CD1c-positive myeloid dendritic cell (primary cell): ENCODE measurements around the gene OR8B8.
A peak's percentile ranks its signal among the peaks of the same experiment; 100 is the strongest.
"Not testable (repeated sequence)": the region's sequence is repeated elsewhere in the genome, so short reads cannot be mapped to it uniquely, and the experiment has no call there.

Experiments used
- DNase-seq: peaks from one replicate; pipeline ENCODE4 v3.0.0-alpha.2; 2016; ENCODE audit errors: extremely low spot score

The OR8B8 gene

GRCh38 chr11:124445646-124446150 lies at the start of gene OR8B8:
TSS of gene OR8B8 (minus strand) at chr11:124445696. CDS start at chr11:124441085, 4,611 bp downstream.
- no peak for DNase-seq

- no peak for DNase-seq
Observed at GRCh38 chr11:124493016-124493655, 47.6 kb upstream of the OR8B8 start.

- DNase-seq = no peak
Observed at GRCh38 chr11:124483422-124483821, 37.9 kb upstream of the OR8B8 start.

GRCh38 chr11:124482362-124483147 lies 37.1 kb upstream of the OR8B8 start:
- DNase-seq = no peak

GRCh38 chr11:124481365-124482323 lies 36.1 kb upstream of the OR8B8 start:
- peak; percentile 40 for DNase-seq

- peak; percentile 48 for DNase-seq
Observed at GRCh38 chr11:124479561-124479960, 34.1 kb upstream of the OR8B8 start.

- peak; percentile 8 for DNase-seq
Observed at GRCh38 chr11:124475265-124475664, 29.8 kb upstream of the OR8B8 start.

GRCh38 chr11:124474779-124475178 lies 29.3 kb upstream of the OR8B8 start:
- no peak for DNase-seq

GRCh38 chr11:124474079-124474478 lies 28.6 kb upstream of the OR8B8 start:
- no peak for DNase-seq

GRCh38 chr11:124473476-124473875 lies 28.0 kb upstream of the OR8B8 start:
- no peak for DNase-seq

GRCh38 chr11:124470561-124471227 lies 25.2 kb upstream of the OR8B8 start:
- DNase-seq = no peak

GRCh38 chr11:124467381-124467927 lies 22.0 kb upstream of the OR8B8 start:
- no peak for DNase-seq

GRCh38 chr11:124465368-124465767 lies 19.9 kb upstream of the OR8B8 start:
- no peak for DNase-seq

GRCh38 chr11:124463990-124464389 lies 18.5 kb upstream of the OR8B8 start:
- no peak for DNase-seq

- no peak for DNase-seq
Observed at GRCh38 chr11:124463324-124463723, 17.8 kb upstream of the OR8B8 start.

GRCh38 chr11:124460459-124460858 lies 15.0 kb upstream of the OR8B8 start:
- peak; percentile 10 for DNase-seq

GRCh38 chr11:124459379-124459778 lies 13.9 kb upstream of the OR8B8 start:
- DNase-seq = not testable (repeated sequence)

GRCh38 chr11:124454552-124454951 lies 9.1 kb upstream of the OR8B8 start:
- DNase-seq = no peak

GRCh38 chr11:124446916-124447315 lies 1.4 kb upstream of the OR8B8 start:
- no peak for DNase-seq

GRCh38 chr11:124442847-124443246 lies 2.6 kb downstream of the OR8B8 start:
- DNase-seq = no peak

GRCh38 chr11:124442442-124442841 lies 3.1 kb downstream of the OR8B8 start:
- no peak for DNase-seq
